Erythroblast (primary cell): ENCODE measurements around the gene PDCD1.

Source experiments
- GATA1 ChIP-seq: IDR thresholded peaks from 2 replicates; pipeline ENCODE4 v1.6.1; 2011; ENCODE audit warnings: low read depth, mild to moderate bottlenecking, control low read depth, low read length, moderate library complexity
- POLR2A ChIP-seq: IDR thresholded peaks from 2 replicates; pipeline ENCODE4 v1.6.1; 2011; ENCODE audit warnings: mild to moderate bottlenecking, low read length

DNA sequence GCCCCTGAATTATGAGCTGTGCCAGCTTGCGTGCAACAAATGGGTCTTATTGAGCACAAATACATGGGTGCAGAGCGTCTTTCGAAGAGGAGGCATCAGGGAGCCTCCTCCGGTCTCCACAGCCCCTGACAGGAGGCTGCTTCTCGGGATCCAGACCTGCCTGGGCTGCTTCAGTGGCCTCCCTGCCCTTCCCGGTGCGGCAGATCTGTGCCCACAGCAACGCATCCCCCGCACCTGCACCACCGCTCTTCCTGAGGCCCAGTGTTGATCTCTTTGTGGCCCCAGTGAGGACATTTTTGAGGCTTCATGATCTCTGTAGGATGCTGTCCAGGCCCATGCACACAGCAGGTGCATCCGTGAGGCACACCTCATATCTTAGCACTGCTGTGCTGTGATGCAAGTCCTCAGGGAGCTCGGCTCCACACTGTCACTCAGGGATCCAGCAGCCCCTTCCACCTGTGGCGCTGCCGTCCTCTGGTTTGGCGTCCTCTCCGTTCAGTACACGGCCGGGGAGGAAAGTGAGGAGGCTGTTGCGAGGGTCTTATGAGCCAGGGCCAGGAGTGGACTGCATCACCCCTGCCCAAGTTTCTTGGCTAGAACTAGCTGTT, 28.2 kb upstream of the PDCD1 start:
- no peak for TF ChIP-seq POLR2A
- TF ChIP-seq GATA1: no peak
